ENCODE data around the gene PPT2. TPM values are rescaled to one million over a fixed set of nuclear protein-coding genes. Genes with fewer than 3 reads are reported as not detected.

Gene PPT2
- total and polyA plus RNA-seq, 2 of the 13 experiments (the other 11 are each of a cell fraction or from before 2014, with no cell fraction given): 39.2 to 61.8 TPM

DNA sequence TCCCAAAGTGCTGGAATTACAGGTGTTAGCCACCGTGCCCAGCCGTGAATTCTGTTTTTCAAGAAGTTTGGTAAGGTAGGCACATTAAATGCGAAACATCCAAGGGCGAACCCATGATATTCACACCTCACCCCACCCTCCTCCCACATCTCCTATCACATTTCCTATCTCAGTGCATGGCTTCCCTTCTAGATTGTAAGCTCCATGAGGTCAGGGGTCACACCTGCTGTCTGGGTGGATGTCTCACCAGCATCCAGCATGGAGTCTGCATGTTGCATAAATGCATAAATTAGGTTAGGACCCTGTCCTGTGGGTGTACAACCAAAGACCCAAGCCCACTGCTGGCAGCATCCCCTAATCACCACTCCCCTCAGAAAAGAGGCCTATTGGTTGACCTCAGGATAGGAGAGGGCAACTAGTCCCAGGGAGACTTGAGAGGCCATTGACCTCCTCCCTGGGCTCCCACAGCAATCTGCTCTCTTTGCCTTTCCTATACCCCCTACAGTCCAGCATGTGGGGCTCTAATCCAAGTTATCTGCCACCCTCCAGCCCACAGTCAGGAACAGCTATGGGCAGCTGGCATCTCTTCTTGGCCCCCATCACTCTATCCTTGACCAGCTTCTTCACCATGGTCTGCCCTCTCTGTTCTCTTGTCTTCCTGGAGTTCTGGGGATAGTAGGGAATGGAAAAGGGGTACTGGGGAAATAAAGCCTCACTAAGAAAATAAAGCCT, 6.4 kb upstream of the PPT2 start:
- Histone ChIP-seq H3K4me3 (replicated peaks in 1 of 3; ENCODE audit: insufficient read depth in 1 of 3, low read depth in 2 of 3, low read length in 3 of 3) (no peak overlapping the region), H3K36me3 (replicated peaks in 1 of 2; ENCODE audit: control insufficient read depth in 1 of 2, insufficient read depth in 2 of 2, low read length in 2 of 2) (no peaks in the 10 kb centered on the region), H3K4me2 (ENCODE audit: low read depth, low read length) (no peak overlapping the region), H3K9ac (ENCODE audit: insufficient read depth, low read depth, low read length) (no peak overlapping the region), H3K79me2 (ENCODE audit: insufficient read depth, low read length) (no peaks in the 10 kb centered on the region), H4K20me1 (ENCODE audit: insufficient read depth, low read length) (no peaks in the 10 kb centered on the region), H2AFZ (ENCODE audit: low read length) (no peak overlapping the region), H3K9me3 (ENCODE audit: low read length) (no peaks in the 10 kb centered on the region), H3K27me3 (ENCODE audit: control insufficient read depth in 1 of 2, insufficient read depth in 2 of 2, low read length in 2 of 2) (peaks cover 0 to 5% of the 10 kb centered on the region in 2 experiments; a peak in 1 of 5 replicates), H3K4me1 (ENCODE audit: insufficient read depth, low read length) (peaks cover 13% of the 10 kb centered on the region), H3K27ac (ENCODE audit: extremely low read length, insufficient read depth, low read length) (no peak overlapping the region)
- FAIRE-seq: no peak
- ChIA-PET POLR2A (no interaction called here), CTCF (ENCODE audit: low intra/inter-chr PET ratio, low total read pairs) (no interaction called here)
- no TSS peak for BruUV-seq (replicated peaks)
- TF ChIP-seq STAG1 (CRISPR knock-in tag; IDR thresholded peaks at IDR 0.05): peak; percentile 16; the same call in 1 of the 2 replicates
- TF ChIP-seq KLF6 (CRISPR knock-in tag; IDR thresholded peaks at IDR 0.05): no peak
- TF ChIP-seq, protein P1, sequence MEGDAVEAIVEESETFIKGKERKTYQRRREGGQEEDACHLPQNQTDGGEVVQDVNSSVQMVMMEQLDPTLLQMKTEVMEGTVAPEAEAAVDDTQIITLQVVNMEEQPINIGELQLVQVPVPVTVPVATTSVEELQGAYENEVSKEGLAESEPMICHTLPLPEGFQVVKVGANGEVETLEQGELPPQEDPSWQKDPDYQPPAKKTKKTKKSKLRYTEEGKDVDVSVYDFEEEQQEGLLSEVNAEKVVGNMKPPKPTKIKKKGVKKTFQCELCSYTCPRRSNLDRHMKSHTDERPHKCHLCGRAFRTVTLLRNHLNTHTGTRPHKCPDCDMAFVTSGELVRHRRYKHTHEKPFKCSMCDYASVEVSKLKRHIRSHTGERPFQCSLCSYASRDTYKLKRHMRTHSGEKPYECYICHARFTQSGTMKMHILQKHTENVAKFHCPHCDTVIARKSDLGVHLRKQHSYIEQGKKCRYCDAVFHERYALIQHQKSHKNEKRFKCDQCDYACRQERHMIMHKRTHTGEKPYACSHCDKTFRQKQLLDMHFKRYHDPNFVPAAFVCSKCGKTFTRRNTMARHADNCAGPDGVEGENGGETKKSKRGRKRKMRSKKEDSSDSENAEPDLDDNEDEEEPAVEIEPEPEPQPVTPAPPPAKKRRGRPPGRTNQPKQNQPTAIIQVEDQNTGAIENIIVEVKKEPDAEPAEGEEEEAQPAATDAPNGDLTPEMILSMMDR (CRISPR knock-in tag; IDR thresholded peaks at IDR 0.05): peak; percentile 35; the same call in 1 of the 2 replicates
- in situ Hi-C loops (cut with HindIII; ENCODE audit: extremely low pct_ligation_motif_present, low pct_unique_long_range_greater_than_20kb) (no loop called here), intact Hi-C loops (cut with micrococcal nuclease; ENCODE audit: unreplicated experiment) (no loop called here)
- WGBS (ENCODE audit: low lambda C conversion rate): 80% methylated on average over 4 of the region's 4 CpGs
- peak; percentile 15; the same call in 2 of the 3 replicates for ATAC-seq
- no peak for DNase-seq (ENCODE audit: low spot score)

DNA sequence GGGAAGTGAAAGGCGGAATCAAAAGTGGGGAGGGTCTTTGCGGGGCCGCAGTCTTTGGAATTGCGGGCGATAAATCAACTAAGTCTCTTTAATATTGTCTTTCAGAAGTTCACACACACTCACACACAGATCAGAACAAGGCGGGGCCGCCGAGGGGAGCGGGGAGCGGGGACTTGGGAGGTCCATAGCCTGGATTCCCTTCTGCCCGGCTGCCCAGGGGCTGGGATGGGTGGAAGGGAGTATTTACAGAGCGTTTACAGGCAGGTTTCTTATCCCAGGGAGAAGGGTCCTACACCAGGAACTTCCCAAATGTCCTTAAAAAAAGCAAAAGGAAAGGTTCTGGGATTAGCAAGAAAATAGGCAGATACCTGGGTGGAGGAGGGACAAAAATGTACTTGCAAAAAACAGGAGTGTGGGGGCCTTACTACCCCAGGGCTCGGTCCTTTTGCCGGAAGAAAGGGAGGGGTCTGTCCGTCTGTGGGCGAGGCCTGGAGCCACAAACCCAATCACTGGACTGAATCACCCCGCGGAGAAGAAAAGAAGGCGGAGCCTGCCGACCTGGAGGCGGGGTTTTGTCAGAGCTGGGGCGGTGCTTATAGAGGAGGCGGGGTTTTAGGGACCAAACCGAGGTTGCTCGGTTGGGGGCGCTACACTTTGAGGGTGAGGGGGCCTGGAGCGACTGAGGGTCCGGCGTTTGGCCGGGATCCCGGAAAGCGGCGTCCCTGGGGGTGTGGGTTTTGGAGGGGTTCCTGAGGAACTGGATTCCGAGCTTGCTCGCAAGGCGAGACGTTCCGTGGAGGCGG, 5.5 kb upstream of the PPT2 start:
- POLR2A ChIA-PET: no interaction called here
- CTCF ChIA-PET (ENCODE audit: low intra/inter-chr PET ratio, low total read pairs): no interaction called here
- 87% methylated on average over 39 of the region's 39 CpGs for WGBS (ENCODE audit: low lambda C conversion rate)
- no peak for TF ChIP-seq ZFP82 (CRISPR knock-in tag; IDR thresholded peaks at IDR 0.05; ENCODE audit: borderline replicate concordance)
- TF ChIP-seq, protein P2, sequence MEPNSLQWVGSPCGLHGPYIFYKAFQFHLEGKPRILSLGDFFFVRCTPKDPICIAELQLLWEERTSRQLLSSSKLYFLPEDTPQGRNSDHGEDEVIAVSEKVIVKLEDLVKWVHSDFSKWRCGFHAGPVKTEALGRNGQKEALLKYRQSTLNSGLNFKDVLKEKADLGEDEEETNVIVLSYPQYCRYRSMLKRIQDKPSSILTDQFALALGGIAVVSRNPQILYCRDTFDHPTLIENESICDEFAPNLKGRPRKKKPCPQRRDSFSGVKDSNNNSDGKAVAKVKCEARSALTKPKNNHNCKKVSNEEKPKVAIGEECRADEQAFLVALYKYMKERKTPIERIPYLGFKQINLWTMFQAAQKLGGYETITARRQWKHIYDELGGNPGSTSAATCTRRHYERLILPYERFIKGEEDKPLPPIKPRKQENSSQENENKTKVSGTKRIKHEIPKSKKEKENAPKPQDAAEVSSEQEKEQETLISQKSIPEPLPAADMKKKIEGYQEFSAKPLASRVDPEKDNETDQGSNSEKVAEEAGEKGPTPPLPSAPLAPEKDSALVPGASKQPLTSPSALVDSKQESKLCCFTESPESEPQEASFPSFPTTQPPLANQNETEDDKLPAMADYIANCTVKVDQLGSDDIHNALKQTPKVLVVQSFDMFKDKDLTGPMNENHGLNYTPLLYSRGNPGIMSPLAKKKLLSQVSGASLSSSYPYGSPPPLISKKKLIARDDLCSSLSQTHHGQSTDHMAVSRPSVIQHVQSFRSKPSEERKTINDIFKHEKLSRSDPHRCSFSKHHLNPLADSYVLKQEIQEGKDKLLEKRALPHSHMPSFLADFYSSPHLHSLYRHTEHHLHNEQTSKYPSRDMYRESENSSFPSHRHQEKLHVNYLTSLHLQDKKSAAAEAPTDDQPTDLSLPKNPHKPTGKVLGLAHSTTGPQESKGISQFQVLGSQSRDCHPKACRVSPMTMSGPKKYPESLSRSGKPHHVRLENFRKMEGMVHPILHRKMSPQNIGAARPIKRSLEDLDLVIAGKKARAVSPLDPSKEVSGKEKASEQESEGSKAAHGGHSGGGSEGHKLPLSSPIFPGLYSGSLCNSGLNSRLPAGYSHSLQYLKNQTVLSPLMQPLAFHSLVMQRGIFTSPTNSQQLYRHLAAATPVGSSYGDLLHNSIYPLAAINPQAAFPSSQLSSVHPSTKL (CRISPR knock-in tag; IDR thresholded peaks at IDR 0.05): no peak
- TF ChIP-seq, protein P3, sequence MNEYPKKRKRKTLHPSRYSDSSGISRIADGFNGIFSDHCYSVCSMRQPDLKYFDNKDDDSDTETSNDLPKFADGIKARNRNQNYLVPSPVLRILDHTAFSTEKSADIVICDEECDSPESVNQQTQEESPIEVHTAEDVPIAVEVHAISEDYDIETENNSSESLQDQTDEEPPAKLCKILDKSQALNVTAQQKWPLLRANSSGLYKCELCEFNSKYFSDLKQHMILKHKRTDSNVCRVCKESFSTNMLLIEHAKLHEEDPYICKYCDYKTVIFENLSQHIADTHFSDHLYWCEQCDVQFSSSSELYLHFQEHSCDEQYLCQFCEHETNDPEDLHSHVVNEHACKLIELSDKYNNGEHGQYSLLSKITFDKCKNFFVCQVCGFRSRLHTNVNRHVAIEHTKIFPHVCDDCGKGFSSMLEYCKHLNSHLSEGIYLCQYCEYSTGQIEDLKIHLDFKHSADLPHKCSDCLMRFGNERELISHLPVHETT (CRISPR knock-in tag; conservative IDR thresholded peaks at IDR 0.05): no peak
- TF ChIP-seq ZFP36L1 (CRISPR knock-in tag; IDR thresholded peaks at IDR 0.05): no peak
- TF ChIP-seq ZNF777 (CRISPR knock-in tag; IDR thresholded peaks at IDR 0.05): no peak
- no peak for TF ChIP-seq TCF7 (IDR thresholded peaks at IDR 0.05; ENCODE audit: low read depth)

More for the DNA sequence above, 5.5 kb upstream of the PPT2 start:
- in situ Hi-C loops (cut with HindIII; ENCODE audit: extremely low pct_ligation_motif_present, low pct_unique_long_range_greater_than_20kb): no loop called here
- no peak for DNase-seq (ENCODE audit: low spot score)
- ATAC-seq: no peak
- no peak overlapping the region for H3K4me3 ChIP-seq (replicated peaks in 1 of 3; ENCODE audit: insufficient read depth in 1 of 3, low read depth in 2 of 3, low read length in 3 of 3)
- no peak for FAIRE-seq
- intact Hi-C loops (cut with micrococcal nuclease; ENCODE audit: unreplicated experiment): no loop called here
- H3K4me1 ChIP-seq (ENCODE audit: insufficient read depth, low read length): peaks cover 20% of the 10 kb centered on the region
- no peaks in the 10 kb centered on the region for H3K9me3 ChIP-seq (ENCODE audit: low read length)
- H3K4me2 ChIP-seq (ENCODE audit: low read depth, low read length): no peak overlapping the region
- no peak overlapping the region for H3K27ac ChIP-seq (ENCODE audit: extremely low read length, insufficient read depth, low read length)
- no peak overlapping the region for H2AFZ ChIP-seq (ENCODE audit: low read length)
- H3K9ac ChIP-seq (ENCODE audit: insufficient read depth, low read depth, low read length): no peak overlapping the region
- no peaks in the 10 kb centered on the region for H3K36me3 ChIP-seq (replicated peaks in 1 of 2; ENCODE audit: control insufficient read depth in 1 of 2, insufficient read depth in 2 of 2, low read length in 2 of 2)
- BruUV-seq (replicated peaks): no TSS peak
- no peaks in the 10 kb centered on the region for H3K79me2 ChIP-seq (ENCODE audit: insufficient read depth, low read length)
- H4K20me1 ChIP-seq (ENCODE audit: insufficient read depth, low read length): no peaks in the 10 kb centered on the region
- peaks cover 0 to 5% of the 10 kb centered on the region in 2 experiments; a peak in 2 of 5 replicates for H3K27me3 ChIP-seq (ENCODE audit: control insufficient read depth in 1 of 2, insufficient read depth in 2 of 2, low read length in 2 of 2)
